GM18520 (cell line): ENCODE data around the gene E4F1.
"Not testable (repeated sequence)": the region's sequence is repeated elsewhere in the genome, so short reads cannot be mapped to it uniquely, and the experiment has no call there.

Experiments
- ATAC-seq: cut with Tn5 transposase; IDR thresholded peaks from one replicate; pipeline ENCODE4 v1.9.1; 2021; ENCODE audit not compliant: unreplicated experiment

E4F1 gene

GRCh38 chr16:2243031-2243528 is 19.7 kb downstream of the E4F1 start:
- no peak for ATAC-seq

DNA sequence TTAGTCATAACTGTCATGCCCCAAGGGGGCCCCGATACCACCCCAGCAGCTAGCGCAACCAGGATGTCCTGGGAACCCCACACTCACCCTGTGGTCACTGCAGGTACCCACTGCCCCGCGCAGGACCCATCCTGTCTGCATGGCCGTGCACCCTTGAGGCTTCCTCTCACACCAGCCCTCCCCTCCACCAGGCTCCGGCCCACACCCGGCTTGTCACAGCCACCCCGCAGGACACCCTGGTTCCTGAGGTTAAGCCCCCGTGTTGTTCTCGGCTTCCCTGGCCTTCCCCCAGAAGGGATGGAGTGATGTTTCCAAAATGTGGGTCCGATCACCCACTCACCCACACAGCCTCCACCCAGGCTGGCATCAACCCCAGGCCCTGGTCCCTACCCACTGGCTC is 20.4 kb downstream of the E4F1 start:
- ATAC-seq = no peak

- ATAC-seq = no peak
Measured at GRCh38 chr16:2244301-2244700, 20.9 kb downstream of the E4F1 start.

GRCh38 chr16:2244926-2245795 is 21.8 kb downstream of the E4F1 start:
- ATAC-seq = no peak

DNA sequence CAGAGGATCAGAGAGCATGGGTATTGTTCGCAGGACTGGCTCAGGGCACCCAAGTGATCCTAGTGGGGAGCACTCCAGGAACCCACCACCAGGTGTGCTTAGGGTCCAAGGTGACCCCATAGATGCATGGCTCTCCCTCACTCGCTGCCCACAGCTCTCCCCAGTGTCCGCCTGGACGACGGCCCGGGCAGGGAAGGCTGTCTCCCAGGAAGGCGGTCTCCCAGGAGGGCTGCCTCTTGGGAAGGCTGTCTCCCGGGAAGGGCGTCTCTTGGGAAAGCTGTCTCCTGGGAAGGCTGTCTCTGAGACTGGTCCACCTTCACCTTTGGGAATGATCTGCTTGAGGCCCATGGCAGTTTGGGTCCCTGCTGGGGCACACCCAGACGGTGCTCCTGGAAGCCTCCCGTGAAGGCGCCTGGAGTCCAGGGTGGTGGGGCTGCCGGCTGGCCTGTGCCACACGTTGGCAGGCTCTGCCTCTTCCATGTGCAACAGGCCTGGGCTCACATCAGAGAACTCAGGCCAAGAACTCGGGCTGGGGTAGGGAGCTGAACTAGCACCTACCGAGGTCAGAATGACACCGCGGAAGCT is 23.0 kb downstream of the E4F1 start:
- no peak for ATAC-seq

DNA sequence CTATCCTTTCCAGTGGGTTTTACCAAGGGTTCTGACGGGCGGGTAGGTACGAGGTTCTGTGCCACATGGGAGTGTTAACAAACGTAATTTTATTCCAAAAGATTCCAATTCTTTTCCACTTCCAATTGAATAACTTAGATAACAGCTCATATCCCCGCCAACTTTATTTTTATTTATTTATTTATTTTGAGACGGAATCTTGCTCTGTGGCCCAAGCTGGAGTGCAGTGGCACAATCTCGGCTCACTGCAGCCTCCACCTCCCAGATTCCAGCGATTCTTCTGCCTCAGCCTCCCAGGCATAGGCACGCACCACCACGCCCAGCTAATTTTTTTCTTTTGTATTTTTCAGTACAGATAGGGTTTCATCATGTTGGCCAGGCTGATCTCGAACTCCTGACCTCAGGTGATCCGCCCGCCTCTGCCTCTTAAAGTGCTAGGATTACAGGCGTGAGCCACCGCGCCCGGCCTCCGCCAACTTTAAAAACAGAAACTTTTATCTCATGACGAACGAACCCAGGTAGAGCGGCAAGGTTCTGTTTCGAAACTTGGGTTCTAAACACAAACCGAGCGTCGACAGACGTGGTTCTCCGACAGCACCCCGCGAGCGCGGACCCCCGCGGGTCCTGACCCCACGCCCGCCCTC is 27.4 kb downstream of the E4F1 start:
- no peak for ATAC-seq

DNA sequence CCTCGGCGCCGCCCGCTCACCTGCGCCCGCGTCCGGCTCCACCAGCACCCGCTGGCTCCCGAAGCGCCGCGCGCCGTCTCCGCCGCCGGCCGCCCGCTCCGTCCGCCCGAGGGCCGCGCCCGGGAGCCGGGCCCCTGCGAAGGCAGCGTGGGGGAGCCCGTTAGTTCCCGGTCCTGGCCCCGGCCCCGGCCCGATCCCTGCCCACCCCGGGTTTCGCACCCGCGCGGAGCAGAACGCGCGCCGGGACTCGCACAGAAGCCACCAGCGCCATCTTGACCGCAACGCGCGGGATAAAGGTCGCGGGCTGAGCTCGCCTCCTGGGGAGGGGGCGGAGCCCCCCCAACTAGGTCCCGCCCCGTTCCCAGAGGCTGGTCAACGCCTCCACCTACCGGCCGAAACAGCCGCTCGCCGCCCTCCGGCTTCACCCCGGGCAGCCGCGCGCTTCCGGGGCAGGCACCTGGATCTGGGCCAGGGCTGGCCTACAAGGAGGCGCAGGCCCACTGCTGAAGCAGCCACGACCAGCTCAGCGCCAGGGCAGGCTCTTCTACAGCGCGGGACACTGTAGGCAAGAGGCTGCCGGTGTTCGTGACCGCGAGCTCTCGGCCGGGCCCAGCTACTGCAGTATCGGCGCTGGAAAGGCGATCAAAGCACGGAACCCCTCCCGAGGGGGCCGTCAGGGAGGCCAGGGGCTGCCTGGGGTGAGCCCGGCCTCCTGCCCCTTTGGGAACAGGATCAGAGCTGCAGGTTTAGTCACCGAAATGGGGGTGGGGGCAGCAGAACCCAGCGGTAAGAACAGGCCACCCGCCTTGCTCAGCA is 28.1 kb downstream of the E4F1 start, which contains the start of gene ECI1:
Gene ECI1 (minus strand): TSS at position 292 of the 816 bp plus-strand sequence. CDS start 21 bp downstream, at position 271.
- peak; percentile 94 for ATAC-seq

DNA sequence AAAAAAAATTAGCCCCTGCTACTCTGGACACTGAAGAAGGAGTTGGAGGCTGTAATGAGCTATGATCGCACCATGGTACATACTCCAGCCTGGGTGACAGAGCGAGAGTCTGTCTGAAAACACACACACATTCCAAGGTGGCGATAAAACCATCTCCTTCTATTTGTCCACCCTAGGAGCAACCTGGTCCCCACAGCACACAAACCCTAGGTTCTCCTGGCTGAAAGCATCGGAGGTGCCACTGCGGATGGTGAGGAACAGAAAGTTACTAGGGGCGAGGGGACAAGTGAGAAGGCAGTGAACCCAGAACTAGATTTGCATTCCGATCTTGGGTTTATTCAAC is 29.4 kb downstream of the E4F1 start:
- no peak for ATAC-seq

GRCh38 chr16:2253293-2253692 is 29.9 kb downstream of the E4F1 start:
- no peak for ATAC-seq

GRCh38 chr16:2256531-2257140 is 33.2 kb downstream of the E4F1 start:
- ATAC-seq = no peak

GRCh38 chr16:2257726-2258125 is 34.3 kb downstream of the E4F1 start:
- ATAC-seq = no peak

DNA sequence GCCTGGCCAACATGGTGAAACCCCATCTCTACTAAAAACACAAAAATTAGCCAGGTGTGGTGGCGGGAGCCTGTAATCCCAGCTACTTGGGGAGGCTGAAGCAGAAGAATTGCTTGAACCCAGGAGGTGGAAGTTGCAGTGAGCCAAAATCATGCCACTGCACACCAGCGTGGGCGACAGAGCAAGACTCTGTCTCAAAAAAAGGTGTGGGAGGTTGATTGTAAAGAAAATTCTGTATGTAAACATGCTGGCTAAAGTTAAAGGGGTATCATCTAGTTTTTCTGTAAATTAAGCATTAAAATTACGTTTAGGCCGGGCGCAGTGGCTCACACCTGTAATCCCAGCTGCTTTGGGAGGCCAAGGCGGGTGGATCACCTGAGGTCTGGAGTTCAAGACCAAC is 35.1 kb downstream of the E4F1 start:
- not testable (repeated sequence) for ATAC-seq

GRCh38 chr16:2260250-2260649 is 36.9 kb downstream of the E4F1 start:
- ATAC-seq = no peak

GRCh38 chr16:2263026-2263425 is 39.6 kb downstream of the E4F1 start:
- not testable (repeated sequence) for ATAC-seq

- not testable (repeated sequence) for ATAC-seq
Measured at GRCh38 chr16:2266887-2267286, 43.5 kb downstream of the E4F1 start.

GRCh38 chr16:2267505-2267912 is 44.1 kb downstream of the E4F1 start:
- peak; percentile 40 for ATAC-seq

DNA sequence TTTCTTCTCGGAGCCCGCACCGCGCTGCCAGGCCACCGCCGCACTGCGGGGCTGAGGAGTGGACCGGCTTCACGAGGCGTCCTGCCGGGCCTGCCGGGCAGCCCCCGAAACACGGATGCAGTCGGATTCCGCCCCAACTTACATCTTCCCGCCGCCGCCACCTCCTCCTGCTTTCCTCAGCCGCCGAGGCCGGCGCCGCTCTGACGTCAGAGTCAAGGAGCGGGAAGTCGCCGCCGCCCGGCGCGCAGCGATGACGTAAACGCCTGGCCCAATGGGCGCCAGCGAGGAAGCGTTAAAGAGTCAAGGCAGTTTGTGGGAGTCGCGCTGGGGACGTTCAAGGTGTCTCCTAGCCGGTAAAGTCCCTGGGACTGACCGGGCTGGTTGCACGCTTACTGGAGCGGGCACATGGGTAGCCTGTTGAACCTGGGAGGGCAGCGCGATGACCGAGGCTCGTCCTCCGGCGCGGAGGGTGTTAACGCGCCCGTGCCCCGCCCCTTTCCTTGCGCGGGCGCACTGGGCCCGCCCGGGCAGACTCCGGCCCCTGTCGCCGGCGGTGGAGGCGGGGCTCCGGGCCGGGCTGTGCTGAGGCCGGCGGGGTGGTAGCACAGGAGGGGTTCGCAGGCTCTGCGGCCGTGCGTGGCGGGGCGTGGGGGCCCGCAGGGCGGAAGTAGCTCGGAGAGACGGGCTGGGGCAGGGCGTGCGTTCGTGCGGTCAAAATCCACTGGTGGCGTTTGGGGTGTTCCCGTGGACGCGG is 44.7 kb downstream of the E4F1 start, which contains the start of gene RNPS1:
Gene RNPS1 (minus strand): TSS at position 214 of the 754 bp plus-strand sequence. CDS start 3,483 bp downstream, outside the sequence.
- ATAC-seq = peak; percentile 61

DNA sequence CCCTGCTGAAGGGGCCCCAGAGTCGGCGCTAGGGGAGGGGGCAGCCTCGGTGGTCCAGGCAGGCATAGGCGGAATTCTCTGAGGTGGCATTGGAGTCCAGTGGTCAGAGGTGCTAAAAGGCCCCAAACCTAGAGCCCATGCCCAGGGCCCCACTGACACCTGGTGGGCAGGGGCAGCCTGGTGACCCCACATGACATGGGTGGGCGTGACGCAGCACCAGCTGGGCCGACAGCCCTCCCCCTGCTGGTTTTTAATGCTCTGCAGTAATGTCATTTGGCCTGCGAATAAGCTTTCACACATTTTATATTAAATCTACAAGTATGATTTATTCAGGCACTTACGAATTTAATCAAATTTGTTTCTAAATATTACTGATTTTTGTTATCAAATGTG is 46.7 kb downstream of the E4F1 start:
- no peak for ATAC-seq

- no peak for ATAC-seq
Measured at GRCh38 chr16:2270588-2271470, 47.4 kb downstream of the E4F1 start.
